ENCODE data around the gene DGCR2.

GRCh38 chr22:19147195-19147780, 25.1 kb upstream of the DGCR2 start:
- TF ChIP-seq REST (IDR thresholded peaks at IDR 0.05; ENCODE audit: low read depth) (no peak), EGR1 (IDR thresholded peaks at IDR 0.05) (no peak)
